Naive thymus-derived CD8-positive, alpha-beta T cell (primary cell): Measurements from ENCODE around the gene BCL6. TPM values are rescaled to one million over a fixed set of nuclear protein-coding genes. Genes with fewer than 3 reads are reported as not detected.

ENCODE experiments used
- ATAC-seq, 2 donors: fragments of 150-1000 bp; cut with Tn5 transposase in 1 of 2; sonication (Bioruptor Pico), chemical (Tn5 transposase) in 1 of 2; 1 replicate in 1 of 2; 2 replicates in 1 of 2; pipeline ENCODE4 v1.10.0; 2021; ENCODE audit warnings: mild to moderate bottlenecking in 2 of 2, moderate library complexity in 2 of 2
- POLR2A ChIA-PET: fragments of 350-600 bp; sonication (Branson Sonifier 250); formaldehyde crosslinking; loops from one replicate; lab custom pipeline; 2021; ENCODE audit warnings: antibody characterized with exemption; lab: Charles Lee
- DNase-seq, 10 donors: peaks; one replicate each; pipeline versions ENCODE4 v3.0.0 to v3.0.0-alpha.2; 2020 to 2022
- H3K27ac Mint-ChIP-seq, 10 donors: one replicate each; pipeline ENCODE4 v1.8.0; 2020 to 2022; ENCODE audit warnings: mild to moderate bottlenecking in 10 of 10, mixed read lengths in 10 of 10, moderate library complexity in 4 of 10, inconsistent platforms in 1 of 10
- H3K27me3 Mint-ChIP-seq, 5 donors: one replicate each; pipeline ENCODE4 v1.8.0; 2021 to 2022; ENCODE audit warnings: mixed read lengths in 5 of 5
- H3K36me3 Mint-ChIP-seq, 3 donors: one replicate each; pipeline ENCODE4 v1.8.0; 2020 to 2022; ENCODE audit warnings: mixed read lengths in 3 of 3, mild to moderate bottlenecking in 2 of 3, inconsistent platforms in 1 of 3
- H3K4me1 Mint-ChIP-seq, 4 donors: one replicate each; pipeline ENCODE4 v1.8.0; 2021 to 2022; ENCODE audit warnings: mixed read lengths in 4 of 4
- H3K4me3 Mint-ChIP-seq, 10 donors: one replicate each; pipeline ENCODE4 v1.8.0; 2020 to 2022; ENCODE audit warnings: mild to moderate bottlenecking in 10 of 10, mixed read lengths in 10 of 10, moderate library complexity in 6 of 10, inconsistent platforms in 1 of 10
- H3K9me3 Mint-ChIP-seq, 9 donors: one replicate each; pipeline ENCODE4 v1.8.0; 2020 to 2022; ENCODE audit warnings: mixed read lengths in 9 of 9, mild to moderate bottlenecking in 3 of 9, inconsistent platforms in 1 of 9, moderate library complexity in 1 of 9
- polyA plus RNA-seq, 3 donors: library from polyadenylated mRNA; unstranded; fragments of 300-500 nt; fragmentation: Illumina TruSeq; gene quantifications; one replicate each; pipeline ENCODE4 v1.2.3, GENCODE V29; 2021
- total RNA-seq, 8 experiments: library from RNA in 2 of 8; stranded (reverse) in 2 of 8; gene quantifications; one replicate each; pipeline ENCODE4 v1.2.3 and lab custom pipeline; 2021 to 2026

Gene BCL6
- total and polyA plus RNA-seq, 5 experiments from 2014 or later, result 1.1 to 23.0 (median 2.7) TPM

- DNase-seq (no peak), ATAC-seq (no peak)
- Mint-ChIP-seq H3K9me3 (no peaks in the 10 kb centered on the region), H3K4me3 (no peak overlapping the region), H3K27ac (peak overlapping the region in 1 of 10 donors; percentile 34), H3K4me1 (peaks cover 21 to 53% (median 36%) of the 10 kb centered on the region in 4 donors), H3K36me3 (no peaks in the 10 kb centered on the region), H3K27me3 (peaks cover 0 to 1% (median 0%) of the 10 kb centered on the region in 5 donors)
- POLR2A ChIA-PET, result no interaction called here
Measured at GRCh38 chr3:187774185-187774789, 29.0 kb upstream of the BCL6 start.

- Mint-ChIP-seq H3K36me3 (no peaks in the 10 kb centered on the region), H3K27ac (peak overlapping the region in 1 of 10 donors; percentile 17), H3K4me3 (peak overlapping the region in 1 of 10 donors; percentile 37), H3K9me3 (no peaks in the 10 kb centered on the region), H3K27me3 (peaks cover 0 to 1% (median 0%) of the 10 kb centered on the region in 5 donors), H3K4me1 (peaks cover 21 to 48% (median 38%) of the 10 kb centered on the region in 4 donors)
- ATAC-seq (no peak), DNase-seq (no peak)
- POLR2A ChIA-PET, result no interaction called here
Measured at GRCh38 chr3:187773233-187774184, 28.2 kb upstream of the BCL6 start.

- H3K27ac Mint-ChIP-seq, result peak overlapping the region in 4 of 10 donors; percentile 0 to 22 (median 14)
- POLR2A ChIA-PET, result no interaction called here
- H3K9me3 Mint-ChIP-seq, result no peaks in the 10 kb centered on the region
- no peak overlapping the region for H3K4me3 Mint-ChIP-seq
- peaks cover 0 to 1% (median 0%) of the 10 kb centered on the region in 5 donors for H3K27me3 Mint-ChIP-seq
- H3K4me1 Mint-ChIP-seq, result peaks cover 14 to 32% (median 25%) of the 10 kb centered on the region in 4 donors
- ATAC-seq (peak; percentile 68 to 86), DNase-seq (peak in 1 of 10 donors; percentile 20)
- H3K36me3 Mint-ChIP-seq, result no peaks in the 10 kb centered on the region
Measured at GRCh38 chr3:187770224-187770623, 25.0 kb upstream of the BCL6 start.

- H3K36me3 Mint-ChIP-seq, result no peaks in the 10 kb centered on the region
- peaks cover 0 to 1% (median 0%) of the 10 kb centered on the region in 5 donors for H3K27me3 Mint-ChIP-seq
- no peaks in the 10 kb centered on the region for H3K9me3 Mint-ChIP-seq
- peaks cover 14 to 32% (median 25%) of the 10 kb centered on the region in 4 donors for H3K4me1 Mint-ChIP-seq
- H3K4me3 Mint-ChIP-seq, result no peak overlapping the region
- POLR2A ChIA-PET, result no interaction called here
- no peak for DNase-seq
- ATAC-seq, result peak in 1 of 2 donors; percentile 6
- H3K27ac Mint-ChIP-seq, result peak overlapping the region in 4 of 10 donors; percentile 0 to 28 (median 16)
Measured at GRCh38 chr3:187769771-187770170, 24.5 kb upstream of the BCL6 start.

GRCh38 chr3:187767266-187768012 lies 22.2 kb upstream of the BCL6 start:
- H3K4me3 Mint-ChIP-seq, result no peak overlapping the region
- H3K27me3 Mint-ChIP-seq, result no peaks in the 10 kb centered on the region
- ATAC-seq (no peak), DNase-seq (no peak)
- peaks cover 11 to 22% (median 14%) of the 10 kb centered on the region in 4 donors for H3K4me1 Mint-ChIP-seq
- H3K36me3 Mint-ChIP-seq, result no peaks in the 10 kb centered on the region
- H3K9me3 Mint-ChIP-seq, result no peaks in the 10 kb centered on the region
- POLR2A ChIA-PET, result no interaction called here
- H3K27ac Mint-ChIP-seq, result no peak overlapping the region

GRCh38 chr3:187765342-187765741 lies 20.1 kb upstream of the BCL6 start:
- DNase-seq (no peak), ATAC-seq (no peak)
- Mint-ChIP-seq H3K27ac (no peak overlapping the region), H3K4me3 (no peak overlapping the region), H3K36me3 (no peaks in the 10 kb centered on the region), H3K4me1 (peaks cover 9 to 18% (median 11%) of the 10 kb centered on the region in 4 donors), H3K9me3 (no peaks in the 10 kb centered on the region), H3K27me3 (peaks cover 0 to 2% (median 0%) of the 10 kb centered on the region in 5 donors)
- POLR2A ChIA-PET, result no interaction called here

- Mint-ChIP-seq H3K36me3 (no peaks in the 10 kb centered on the region), H3K9me3 (no peaks in the 10 kb centered on the region), H3K4me3 (no peak overlapping the region), H3K27ac (no peak overlapping the region), H3K27me3 (peaks cover 0 to 2% (median 0%) of the 10 kb centered on the region in 5 donors), H3K4me1 (peaks cover 0 to 5% (median 1%) of the 10 kb centered on the region in 4 donors)
- POLR2A ChIA-PET, result interaction anchor here (0.7 kb wide), 1 partner anchor 436 kb away, joined by 3 read pairs; no protein-coding TSS in a partner anchor
- ATAC-seq (no peak), DNase-seq (no peak)
Measured at GRCh38 chr3:187763850-187764648, 18.8 kb upstream of the BCL6 start.

- Mint-ChIP-seq H3K27me3 (peaks cover 0 to 2% (median 0%) of the 10 kb centered on the region in 5 donors), H3K36me3 (no peaks in the 10 kb centered on the region), H3K27ac (no peak overlapping the region), H3K4me1 (no peaks in the 10 kb centered on the region), H3K4me3 (no peak overlapping the region), H3K9me3 (no peaks in the 10 kb centered on the region)
- ATAC-seq (no peak), DNase-seq (no peak)
- POLR2A ChIA-PET, result no interaction called here
Measured at GRCh38 chr3:187762792-187763191, 17.5 kb upstream of the BCL6 start.

GRCh38 chr3:187759601-187760000 lies 14.3 kb upstream of the BCL6 start:
- no peaks in the 10 kb centered on the region for H3K4me1 Mint-ChIP-seq
- H3K27me3 Mint-ChIP-seq, result peaks cover 0 to 2% (median 0%) of the 10 kb centered on the region in 5 donors
- no peaks in the 10 kb centered on the region for H3K36me3 Mint-ChIP-seq
- POLR2A ChIA-PET, result no interaction called here
- no peak overlapping the region for H3K4me3 Mint-ChIP-seq
- peaks cover 0 to 2% (median 0%) of the 10 kb centered on the region in 9 donors for H3K9me3 Mint-ChIP-seq
- no peak overlapping the region for H3K27ac Mint-ChIP-seq
- no peak for ATAC-seq
- DNase-seq, result no peak

GRCh38 chr3:187758318-187758955 lies 13.2 kb upstream of the BCL6 start:
- H3K36me3 Mint-ChIP-seq, result no peaks in the 10 kb centered on the region
- H3K9me3 Mint-ChIP-seq, result peaks cover 0 to 2% (median 0%) of the 10 kb centered on the region in 9 donors
- DNase-seq (no peak), ATAC-seq (no peak)
- no peaks in the 10 kb centered on the region for H3K4me1 Mint-ChIP-seq
- H3K4me3 Mint-ChIP-seq, result no peak overlapping the region
- H3K27ac Mint-ChIP-seq, result no peak overlapping the region
- POLR2A ChIA-PET, result no interaction called here
- peaks cover 0 to 2% (median 0%) of the 10 kb centered on the region in 5 donors for H3K27me3 Mint-ChIP-seq

- DNase-seq (no peak), ATAC-seq (no peak)
- no peaks in the 10 kb centered on the region for H3K36me3 Mint-ChIP-seq
- no peaks in the 10 kb centered on the region for H3K27me3 Mint-ChIP-seq
- H3K4me1 Mint-ChIP-seq, result peaks cover 11 to 31% (median 29%) of the 10 kb centered on the region in 4 donors
- no peak overlapping the region for H3K27ac Mint-ChIP-seq
- H3K4me3 Mint-ChIP-seq, result no peak overlapping the region
- POLR2A ChIA-PET, result no interaction called here
- H3K9me3 Mint-ChIP-seq, result peaks cover 0 to 2% (median 0%) of the 10 kb centered on the region in 9 donors
Measured at GRCh38 chr3:187753516-187753915, 8.2 kb upstream of the BCL6 start.
